MG63 (cell line): ENCODE measurements around the gene DIRAS2. TPM values are rescaled to one million over a fixed set of nuclear protein-coding genes. Genes with fewer than 3 reads are reported as not detected.

Source experiments
- DNase-seq: peaks from one replicate; pipeline ENCODE4 v3.0.0-alpha.2; 2020
- H3K27me3 ChIP-seq: fragments of 250-450 bp; sonication (Bioruptor Pico); 2 replicates; pipeline ENCODE4 v1.5.1; 2020; ENCODE audit warnings: mild to moderate bottlenecking, moderate library complexity
- H3K36me3 ChIP-seq: fragments of 250-450 bp; sonication (Bioruptor Pico); 2 replicates; pipeline ENCODE4 v1.5.1; 2020; ENCODE audit warnings: mild to moderate bottlenecking, moderate library complexity
- H3K4me3 ChIP-seq: fragments of 250-450 bp; sonication (Bioruptor Pico); 2 replicates; pipeline ENCODE4 v1.5.1; 2020; ENCODE audit warnings: mild to moderate bottlenecking, moderate library complexity
- H3K9me3 ChIP-seq: fragments of 250-450 bp; sonication (Bioruptor Pico); 2 replicates; pipeline ENCODE4 v1.5.1; 2020; ENCODE audit warnings: mild to moderate bottlenecking, moderate library complexity
- total RNA-seq: library from RNA; depleted of rRNA; stranded (reverse); fragments of >200 nt; shearing (Covaris generic); gene quantifications from 2 replicates; pipeline ENCODE4 v1.2.3, GENCODE V29; 2014; ENCODE audit warnings: low replicate concordance; rRNA removed

Gene DIRAS2
- total RNA-seq, 1 experiment from 2014 or later = not detected

- no peak for DNase-seq
- H3K27me3 ChIP-seq = no peaks in the 10 kb centered on the region
- H3K9me3 ChIP-seq = no peaks in the 10 kb centered on the region
- no peak overlapping the region for H3K4me3 ChIP-seq
- no peaks in the 10 kb centered on the region for H3K36me3 ChIP-seq
Measured at GRCh38 chr9:90562229-90562628, 80.4 kb downstream of the DIRAS2 start.

Other genes starting within 250 kb of the DIRAS2 start
- gene SYK, start 159.0 kb upstream of the DIRAS2 start, total RNA-seq = 4.9 and 7.9 TPM in 2 replicates